ENCODE measurements around the gene FAM229A.

GRCh38 chr1:32341971-32342370 is 20.3 kb downstream of the FAM229A start:
- TF ChIP-seq GABPA (IDR thresholded peaks at IDR 0.05 in 1 of 2, conservative IDR thresholded peaks at IDR 0.05 in 1 of 2): no peak
- TF ChIP-seq CTCF (IDR thresholded peaks at IDR 0.05; ENCODE audit: low read depth, low read length, missing input control): no peak
- no peak for TF ChIP-seq NR2F2 (IDR thresholded peaks at IDR 0.05)
- no peak for TF ChIP-seq MAX (IDR thresholded peaks at IDR 0.05)
- no peak for TF ChIP-seq REST (IDR thresholded peaks at IDR 0.05)
- TF ChIP-seq EGR1 (IDR thresholded peaks at IDR 0.05; ENCODE audit: low read depth in 2 of 2): no peak
- TF ChIP-seq ATF3 (IDR thresholded peaks at IDR 0.05): no peak
- no peak for TF ChIP-seq RAD21 (IDR thresholded peaks at IDR 0.05)
